Gastroesophageal sphincter (tissue), 4 donors: ENCODE results near the gene OR2T11. TPM values are rescaled to one million over a fixed set of nuclear protein-coding genes. Genes with fewer than 3 reads are reported as not detected.
"Not testable (repeated sequence)": the region's sequence is repeated elsewhere in the genome, so short reads cannot be mapped to it uniquely, and the experiment has no call there.

Experiments
- ATAC-seq: fragments of 150-250 bp; one replicate; pipeline ENCODE4 v1.9.1; 2016; ENCODE audit warnings: mild to moderate bottlenecking, moderate library complexity
- H3K27ac ChIP-seq, 4 donors: fragments of 200-600 bp; sonication (generic) in 3 of 4; 1 replicate in 3 of 4; 2 replicates in 1 of 4; pipeline ENCODE4 v1.5.1; 2016 to 2019
- H3K27me3 ChIP-seq: fragments of 200-600 bp; sonication (generic); one replicate; pipeline ENCODE4 v1.5.1; 2019
- H3K36me3 ChIP-seq, 2 donors: fragments of 200-600 bp; sonication (generic); one replicate each; pipeline ENCODE4 v1.5.1; 2019; ENCODE audit warnings: control low read depth in 1 of 2
- H3K4me1 ChIP-seq, 3 donors: fragments of 200-600 bp; sonication (generic); 1 replicate in 2 of 3; 2 replicates in 1 of 3; pipeline ENCODE4 v1.5.1; 2016 to 2019; ENCODE audit warnings: control low read depth in 2 of 3
- H3K4me3 ChIP-seq, 2 donors: fragments of 200-600 bp; sonication (generic); one replicate each; pipeline ENCODE4 v1.5.1; 2019; ENCODE audit warnings: mild to moderate bottlenecking in 1 of 2, moderate library complexity in 1 of 2
- H3K9me3 ChIP-seq, 3 donors: fragments of 200-600 bp; sonication (generic); one replicate each; pipeline ENCODE4 v1.5.1; 2017 to 2019; ENCODE audit warnings: control low read depth in 2 of 3
- EP300 ChIP-seq: sonication (generic); formaldehyde crosslinking; IDR thresholded peaks from one replicate; pipeline ENCODE4 v1.6.1; 2017; ENCODE audit warnings: antibody characterized with exemption, mild to moderate bottlenecking
- POLR2A ChIP-seq, 2 donors: fragments of 450-650 bp; IDR thresholded peaks; one replicate each; pipeline ENCODE4 v1.6.1; 2017; ENCODE audit warnings: antibody characterized with exemption in 2 of 2, mild to moderate bottlenecking in 2 of 2, moderate library complexity in 1 of 2
- POLR2AphosphoS5 ChIP-seq: sonication (generic); formaldehyde crosslinking; IDR thresholded peaks from one replicate; pipeline ENCODE4 v1.6.1; 2017; ENCODE audit warnings: antibody characterized with exemption
- WGBS, 2 donors: methylation state at CpG; one replicate each; pipeline ENCODE4 v1.1.5; 2018; ENCODE audit warnings: low coverage in 1 of 2; 5-methylcytosine and 5-hydroxymethylcytosine counted together
- total RNA-seq, 4 donors: library from RNA; depleted of rRNA; stranded (reverse); fragments of >200 nt; gene quantifications; one replicate each; pipeline ENCODE4 v1.1.0, GENCODE V29; 2016
- TF ChIP-seq, protein P1 (sequence below), 4 experiments: fragments of 200-600 bp in 2 of 4; fragments of 450-650 bp in 2 of 4; sonication (generic) in 1 of 4; IDR thresholded peaks; one replicate each; pipeline ENCODE4 v1.5.1; 2017 to 2019; ENCODE audit warnings: antibody characterized with exemption in 4 of 4, mild to moderate bottlenecking in 2 of 4, moderate library complexity in 2 of 4

The OR2T11 gene, protein sequence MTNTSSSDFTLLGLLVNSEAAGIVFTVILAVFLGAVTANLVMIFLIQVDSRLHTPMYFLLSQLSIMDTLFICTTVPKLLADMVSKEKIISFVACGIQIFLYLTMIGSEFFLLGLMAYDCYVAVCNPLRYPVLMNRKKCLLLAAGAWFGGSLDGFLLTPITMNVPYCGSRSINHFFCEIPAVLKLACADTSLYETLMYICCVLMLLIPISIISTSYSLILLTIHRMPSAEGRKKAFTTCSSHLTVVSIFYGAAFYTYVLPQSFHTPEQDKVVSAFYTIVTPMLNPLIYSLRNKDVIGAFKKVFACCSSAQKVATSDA
- not detected for total RNA-seq

DNA sequence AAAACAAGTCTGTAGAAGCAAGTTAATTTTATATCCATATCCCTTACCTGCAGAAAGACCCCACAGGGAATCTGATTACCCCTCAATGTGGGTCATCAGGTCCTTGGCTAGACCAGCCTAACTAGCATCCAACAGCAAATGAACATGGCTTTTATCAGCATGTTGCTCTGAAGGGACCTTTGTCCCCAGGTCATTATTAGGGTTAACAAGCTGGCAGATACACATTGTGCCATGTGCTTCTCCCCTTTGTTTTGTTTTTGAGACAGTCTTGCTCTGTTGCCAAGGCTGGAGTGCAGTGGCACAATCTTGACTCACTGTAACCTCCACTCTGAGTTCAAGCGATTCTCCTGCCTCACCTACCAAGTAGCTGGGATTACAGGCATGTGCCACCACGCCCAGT, at the start of gene OR2T11:
OR2T11 (minus strand) TSS at position 101 of the 400 bp plus-strand sequence. CDS start 7,963 bp downstream, outside the sequence.
- WGBS, 2 donors = no CpG with 5 or more reads among the region's 2 CpGs
- H3K4me1 ChIP-seq, H3K27me3 ChIP-seq, H3K36me3 ChIP-seq, H3K9me3 ChIP-seq, H3K27ac ChIP-seq, ATAC-seq, H3K4me3 ChIP-seq: not testable (repeated sequence)

DNA sequence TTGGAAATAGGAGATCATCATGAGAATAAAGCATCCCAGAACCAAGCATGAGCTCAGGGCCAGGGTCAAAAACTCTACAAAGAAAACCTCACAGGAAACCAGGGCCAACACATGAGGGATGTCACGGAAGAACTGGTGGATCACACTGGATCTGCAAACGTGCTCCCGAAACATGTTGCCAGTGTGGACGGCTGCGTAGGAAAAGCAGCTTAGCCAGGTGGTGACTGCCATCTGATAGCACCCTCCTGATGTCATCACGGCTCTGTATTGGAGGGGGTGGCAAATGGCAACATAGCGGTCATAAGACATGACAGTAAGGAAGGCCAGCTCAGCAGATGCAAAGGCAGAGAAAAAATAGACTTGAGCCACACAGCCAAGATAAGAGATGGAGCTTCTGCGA, 46.8 kb upstream of the OR2T11 start:
- WGBS, 2 donors = 74 to 84% methylated on average over 6 to 8 of the region's 8 CpGs
- Histone ChIP-seq H3K27me3 (peaks cover 10% of the 10 kb centered on the region), H3K4me1 (no peaks in the 10 kb centered on the region), H3K4me3 (no peak overlapping the region), H3K36me3 (no peaks in the 10 kb centered on the region), H3K9me3 (no peaks in the 10 kb centered on the region), H3K27ac (no peak overlapping the region)
- no peak for ATAC-seq
- TF ChIP-seq, protein P1, sequence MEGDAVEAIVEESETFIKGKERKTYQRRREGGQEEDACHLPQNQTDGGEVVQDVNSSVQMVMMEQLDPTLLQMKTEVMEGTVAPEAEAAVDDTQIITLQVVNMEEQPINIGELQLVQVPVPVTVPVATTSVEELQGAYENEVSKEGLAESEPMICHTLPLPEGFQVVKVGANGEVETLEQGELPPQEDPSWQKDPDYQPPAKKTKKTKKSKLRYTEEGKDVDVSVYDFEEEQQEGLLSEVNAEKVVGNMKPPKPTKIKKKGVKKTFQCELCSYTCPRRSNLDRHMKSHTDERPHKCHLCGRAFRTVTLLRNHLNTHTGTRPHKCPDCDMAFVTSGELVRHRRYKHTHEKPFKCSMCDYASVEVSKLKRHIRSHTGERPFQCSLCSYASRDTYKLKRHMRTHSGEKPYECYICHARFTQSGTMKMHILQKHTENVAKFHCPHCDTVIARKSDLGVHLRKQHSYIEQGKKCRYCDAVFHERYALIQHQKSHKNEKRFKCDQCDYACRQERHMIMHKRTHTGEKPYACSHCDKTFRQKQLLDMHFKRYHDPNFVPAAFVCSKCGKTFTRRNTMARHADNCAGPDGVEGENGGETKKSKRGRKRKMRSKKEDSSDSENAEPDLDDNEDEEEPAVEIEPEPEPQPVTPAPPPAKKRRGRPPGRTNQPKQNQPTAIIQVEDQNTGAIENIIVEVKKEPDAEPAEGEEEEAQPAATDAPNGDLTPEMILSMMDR (IDR thresholded peaks at IDR 0.05) = no peak
- TF ChIP-seq POLR2A (IDR thresholded peaks at IDR 0.05) (no peak), EP300 (no peak), POLR2AphosphoS5 (no peak)

DNA sequence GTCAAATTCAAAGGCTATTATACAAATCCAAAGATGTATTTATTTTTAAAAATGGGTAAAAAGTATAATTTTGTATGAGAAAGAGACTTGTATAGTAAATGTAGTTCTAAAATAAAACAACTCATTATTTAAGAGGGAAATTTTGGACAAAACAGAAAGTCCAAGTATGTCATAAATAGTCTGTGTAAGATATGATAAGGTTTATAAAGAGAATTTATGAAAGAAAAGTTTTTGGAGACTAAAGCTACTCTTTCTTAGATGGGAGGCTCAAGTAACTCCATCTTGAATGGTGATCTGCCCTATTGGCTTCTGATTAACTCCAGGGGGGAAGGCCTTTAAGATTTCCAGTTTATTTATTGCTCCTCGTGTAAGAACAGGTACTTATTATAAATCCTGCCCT, 35.1 kb upstream of the OR2T11 start:
- no peak for ATAC-seq
- Histone ChIP-seq H3K36me3 (no peaks in the 10 kb centered on the region), H3K4me1 (no peaks in the 10 kb centered on the region), H3K4me3 (no peak overlapping the region), H3K9me3 (no peaks in the 10 kb centered on the region), H3K27ac (no peak overlapping the region), H3K27me3 (peaks cover 10% of the 10 kb centered on the region)
- 50 to 63% methylated on average over 1 of the region's 1 CpG for whole genome bisulfite sequencing, 2 donors
- TF ChIP-seq EP300 = no peak
- no peak for TF ChIP-seq POLR2AphosphoS5
- TF ChIP-seq, protein P1 (IDR thresholded peaks at IDR 0.05) = no peak
- TF ChIP-seq POLR2A (IDR thresholded peaks at IDR 0.05) = no peak

DNA sequence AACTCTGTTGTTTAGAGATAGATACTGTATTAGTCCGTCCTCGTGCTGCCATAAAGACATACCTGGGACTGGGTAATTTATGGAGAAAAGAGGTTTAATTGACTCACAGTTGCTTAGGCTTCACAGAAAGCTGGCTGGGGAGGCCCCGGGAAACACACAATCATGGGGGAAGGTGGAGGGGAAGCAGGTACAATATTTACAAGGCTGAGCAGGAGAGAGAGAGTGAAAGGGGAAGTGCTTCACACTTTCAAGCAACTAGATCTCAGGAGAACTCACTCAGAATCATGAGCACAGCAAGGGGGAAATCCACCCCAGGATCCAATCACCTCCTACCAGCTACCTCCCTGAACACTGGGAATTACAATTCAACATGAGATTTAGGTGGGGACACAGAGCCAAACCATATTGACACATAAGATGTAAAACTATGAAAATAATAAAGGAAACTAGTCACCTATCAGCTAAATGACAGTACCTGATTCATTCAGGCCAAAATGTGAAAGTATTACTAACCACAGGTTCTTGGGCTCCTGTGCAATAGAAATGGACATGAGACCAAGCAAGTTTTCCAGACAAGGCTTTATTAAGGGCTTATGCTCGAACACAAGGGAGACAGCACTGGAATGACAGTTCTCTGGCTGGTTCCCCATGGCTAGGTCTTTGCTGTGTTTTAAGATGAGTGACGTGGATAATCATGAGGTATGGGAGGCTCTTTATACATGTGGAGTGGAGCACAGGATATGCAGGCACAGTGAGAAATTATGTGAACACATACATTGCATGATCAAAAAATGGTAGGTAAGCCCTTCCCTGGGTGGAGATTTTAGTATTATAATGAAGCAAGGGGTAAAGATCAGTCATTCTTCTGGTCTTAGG, 28.8 kb upstream of the OR2T11 start:
- ATAC-seq, H3K4me1 ChIP-seq, H3K36me3 ChIP-seq, H3K27ac ChIP-seq, H3K27me3 ChIP-seq, H3K9me3 ChIP-seq, H3K4me3 ChIP-seq: not testable (repeated sequence)
- 62 to 64% methylated on average over 4 to 5 of the region's 5 CpGs for WGBS, 2 donors

DNA sequence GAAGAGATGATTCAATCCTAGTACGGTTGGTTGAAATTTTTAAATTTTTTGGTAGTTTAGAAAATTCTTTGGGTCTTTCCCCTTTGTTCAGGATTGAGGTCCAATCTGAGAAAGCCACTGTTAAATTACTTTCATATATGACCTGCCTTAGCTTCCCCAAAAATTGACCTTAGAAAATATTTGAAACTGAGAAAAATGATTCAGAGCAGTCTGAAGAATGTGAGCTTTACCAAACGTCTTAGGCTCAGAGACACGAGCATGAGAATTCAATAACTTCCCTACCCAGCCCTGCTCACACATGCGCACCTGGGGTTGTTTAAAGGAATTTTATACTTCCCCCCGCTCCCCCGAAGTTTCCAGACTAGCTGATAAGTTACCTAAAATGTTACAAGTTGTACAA, 21.9 kb upstream of the OR2T11 start:
- ATAC-seq, H3K27me3 ChIP-seq, H3K4me3 ChIP-seq, H3K9me3 ChIP-seq, H3K27ac ChIP-seq, H3K36me3 ChIP-seq, H3K4me1 ChIP-seq: not testable (repeated sequence)
- WGBS, 2 donors = 62% methylated on average over 3 of the region's 6 CpGs; no CpG with 5 or more reads in 1 of the 2 donors

DNA sequence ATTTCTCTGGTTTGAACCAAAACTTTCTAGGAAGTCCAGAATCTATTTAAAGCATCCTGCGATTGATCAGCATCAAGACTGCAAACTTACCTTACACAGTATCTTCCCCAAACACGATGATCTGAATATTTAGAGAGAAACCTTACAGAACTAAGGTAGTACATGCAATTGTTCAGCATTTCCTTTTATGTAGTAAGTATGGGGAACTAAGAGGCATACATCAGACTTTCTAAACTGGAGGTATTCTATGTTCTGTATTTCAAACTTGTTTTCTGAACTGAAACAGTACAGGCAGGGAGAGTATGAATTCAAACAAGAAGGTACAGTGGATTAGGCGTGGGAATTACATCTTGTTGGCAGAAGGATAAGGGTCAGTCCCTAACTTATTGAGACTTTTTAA, 20.5 kb upstream of the OR2T11 start, which contains the start of gene OR2T27:
OR2T27 (minus strand) TSS at position 175 of the 400 bp plus-strand sequence. CDS start 4,644 bp downstream, outside the sequence.
- H3K27me3 ChIP-seq, H3K36me3 ChIP-seq, H3K27ac ChIP-seq, H3K4me3 ChIP-seq, H3K4me1 ChIP-seq, ATAC-seq, H3K9me3 ChIP-seq: not testable (repeated sequence)
- WGBS, 2 donors = no CpG with 5 or more reads among the region's 3 CpGs

DNA sequence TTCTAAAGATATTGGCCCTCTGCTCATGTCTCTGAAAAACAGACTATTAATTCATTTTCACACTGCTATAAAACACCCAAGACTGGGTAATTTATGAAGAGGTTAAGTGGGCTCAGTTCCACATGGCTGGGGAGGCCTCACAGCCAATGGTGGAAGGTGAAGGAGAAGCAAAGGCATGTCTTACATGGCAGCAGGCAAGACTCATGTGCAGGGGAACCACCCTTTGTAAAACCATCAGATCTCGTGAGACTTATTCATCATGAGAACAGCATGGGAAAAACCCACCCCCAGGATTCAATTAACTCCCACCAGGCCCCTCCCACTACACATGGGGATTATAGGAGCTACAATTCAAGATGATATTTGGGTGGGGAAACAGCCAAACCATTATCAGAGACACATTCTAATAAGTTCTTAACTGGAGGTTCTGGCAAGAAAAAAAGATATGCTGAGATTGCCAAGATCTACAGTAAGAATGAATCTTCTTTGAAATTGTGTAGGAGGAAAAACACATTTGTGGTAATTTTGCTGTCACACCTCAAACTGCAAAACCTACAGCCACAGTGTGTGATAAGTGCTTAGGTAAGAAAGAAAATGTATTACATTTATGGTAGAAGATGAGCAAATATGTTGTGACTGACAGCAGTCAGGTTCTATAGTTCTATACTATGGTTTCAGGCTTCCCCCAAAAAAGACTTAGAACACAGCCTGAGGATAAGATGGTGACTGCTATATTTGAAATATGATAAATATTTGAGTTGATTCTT, 14.1 kb upstream of the OR2T11 start:
- H3K4me3 ChIP-seq, H3K27me3 ChIP-seq, H3K9me3 ChIP-seq, ATAC-seq, H3K4me1 ChIP-seq, H3K27ac ChIP-seq, H3K36me3 ChIP-seq: not testable (repeated sequence)
- WGBS, 2 donors = no CpG with 5 or more reads among the region's 1 CpG

DNA sequence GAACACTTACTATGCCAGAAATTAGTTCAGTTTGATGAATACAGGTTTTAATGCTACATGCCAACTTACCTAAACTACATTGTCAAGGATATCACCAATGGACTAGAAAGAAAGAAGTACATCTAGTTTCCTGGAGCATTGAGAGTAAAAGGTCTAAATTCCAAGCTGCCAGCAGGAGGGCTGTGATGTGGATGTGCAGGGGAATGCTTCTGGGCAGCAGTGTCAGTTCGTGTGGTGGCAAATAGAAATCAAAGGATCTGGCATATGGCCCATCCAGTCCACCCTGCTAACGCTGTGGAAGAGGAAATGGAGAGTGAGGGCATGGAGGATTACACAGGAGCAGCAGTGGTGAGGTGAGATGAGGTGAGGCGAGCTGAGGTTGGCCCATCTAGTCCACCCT, 10.3 kb upstream of the OR2T11 start, which contains the start of gene OR2T35:
OR2T35 (minus strand) TSS at position 101 of the 400 bp plus-strand sequence. CDS start 6,020 bp downstream, outside the sequence.
- not testable (repeated sequence) for H3K27ac ChIP-seq, H3K4me1 ChIP-seq, H3K36me3 ChIP-seq, H3K27me3 ChIP-seq, H3K9me3 ChIP-seq, H3K4me3 ChIP-seq, ATAC-seq
- WGBS, 2 donors = 100% methylated on average over 1 of the region's 3 CpGs; no CpG with 5 or more reads in 1 of the 2 donors

DNA sequence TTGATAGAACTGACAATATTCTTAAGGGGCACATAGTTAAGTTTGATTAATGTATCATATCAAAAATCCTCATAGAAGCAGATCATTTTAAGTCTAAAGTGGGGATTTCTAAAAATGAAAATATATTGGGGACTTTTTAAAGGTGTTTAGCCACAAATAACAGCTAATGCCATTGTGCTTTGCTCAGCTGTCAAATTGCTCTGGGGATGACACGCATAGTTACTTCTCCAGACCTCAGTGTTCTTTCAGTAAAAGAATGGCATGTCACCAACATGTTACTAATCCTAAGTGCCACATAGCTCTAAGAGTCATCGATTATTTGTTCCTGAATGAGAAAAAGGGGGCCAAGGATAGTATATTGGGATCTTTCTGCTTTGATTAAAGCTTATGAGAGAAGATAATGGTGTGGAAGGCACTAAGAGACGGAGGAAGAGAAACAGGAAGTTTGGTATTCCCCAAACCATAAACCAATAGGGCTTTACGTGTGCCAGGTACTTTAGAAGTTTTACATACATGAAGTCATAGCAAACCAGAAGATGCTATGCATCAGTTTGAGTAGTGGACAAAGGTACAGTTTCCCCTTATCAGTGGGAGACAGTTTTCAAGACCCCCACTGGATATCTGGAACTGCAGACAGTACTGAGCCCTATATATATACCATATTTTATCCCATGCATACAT, 8.2 kb upstream of the OR2T11 start:
- H3K4me3 ChIP-seq, H3K27ac ChIP-seq, H3K36me3 ChIP-seq, ATAC-seq, H3K4me1 ChIP-seq, H3K9me3 ChIP-seq, H3K27me3 ChIP-seq: not testable (repeated sequence)
- no CpG with 5 or more reads among the region's 4 CpGs for WGBS, 2 donors

DNA sequence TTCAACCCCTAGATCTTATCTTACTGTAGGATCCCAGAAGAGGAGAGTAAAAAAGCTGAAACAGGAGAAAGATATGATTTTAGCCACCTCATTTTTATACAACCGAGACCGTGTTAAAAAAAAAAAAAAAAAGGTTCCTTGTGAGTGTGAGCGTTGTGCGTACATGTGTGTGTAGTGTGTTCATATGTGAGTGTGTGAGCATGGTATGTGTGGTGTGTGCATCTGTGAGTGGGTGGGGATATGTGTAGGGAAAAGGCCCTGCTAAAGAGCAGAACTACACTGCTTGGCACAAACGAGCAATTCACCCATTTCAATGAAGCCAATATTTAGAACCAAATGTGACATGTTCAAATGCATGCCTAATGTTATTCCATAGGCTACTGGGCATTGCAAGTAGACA, 6.7 kb upstream of the OR2T11 start:
- no CpG with 5 or more reads among the region's 5 CpGs for WGBS, 2 donors
- H3K4me3 ChIP-seq, H3K4me1 ChIP-seq, H3K9me3 ChIP-seq, ATAC-seq, H3K36me3 ChIP-seq, H3K27me3 ChIP-seq, H3K27ac ChIP-seq: not testable (repeated sequence)
